ENCODE data around the gene NRIP2. TPM values are rescaled to one million over a fixed set of nuclear protein-coding genes. Genes with fewer than 3 reads are reported as not detected.
A peak's percentile ranks its signal among the peaks of the same experiment; 100 is the strongest.

NRIP2 gene
- total and polyA plus RNA-seq, 4 experiments from 2014 or later, result 0.29 to 2.0 TPM; not detected in 2

- POLR2A ChIA-PET (ENCODE audit: partially characterized antibody), result no interaction called here
- Histone ChIP-seq H3K27me3 (ENCODE audit: insufficient read depth, low read length) (no peaks in the 10 kb centered on the region), H3K4me3 (ENCODE audit: low read length in 2 of 2) (no peak overlapping the region), H3K4me1 (ENCODE audit: insufficient read depth, low read length) (peaks cover 3% of the 10 kb centered on the region), H3K9me3 (ENCODE audit: control insufficient read depth in 1 of 2, low read length in 2 of 2) (no peaks in the 10 kb centered on the region), H3K36me3 (ENCODE audit: insufficient read depth, low read length) (peaks cover 27% of the 10 kb centered on the region), H3K27ac (ENCODE audit: low read depth, low read length) (no peak overlapping the region)
- intact Hi-C loops (cut with micrococcal nuclease), result no loop called here
- peaks cover 18 to 40% of the 10 kb centered on the region in 2 donors for H3K36me3 Mint-ChIP-seq
- H3K4me1 Mint-ChIP-seq, result peaks cover 3 to 7% (median 3%) of the 10 kb centered on the region in 4 donors
- no peaks in the 10 kb centered on the region for H3K27me3 Mint-ChIP-seq
- H3K9me3 Mint-ChIP-seq, result no peaks in the 10 kb centered on the region
- DNase-seq, result no peak
- H3K4me3 Mint-ChIP-seq, result no peak overlapping the region
- H3K27ac Mint-ChIP-seq, result no peak overlapping the region
- CTCF ChIA-PET (ENCODE audit: partially characterized antibody), result no interaction called here
Measured at GRCh38 chr12:2806700-2807099, 28.1 kb downstream of the NRIP2 start.

GRCh38 chr12:2805143-2805520 is 29.7 kb downstream of the NRIP2 start:
- DNase-seq, result no peak
- no peak overlapping the region for H3K27ac ChIP-seq (ENCODE audit: low read depth, low read length)
- Mint-ChIP-seq H3K27me3 (no peaks in the 10 kb centered on the region), H3K27ac (no peak overlapping the region), H3K4me3 (no peak overlapping the region), H3K36me3 (peaks cover 33 to 54% of the 10 kb centered on the region in 2 donors), H3K4me1 (peaks cover 0 to 4% (median 1%) of the 10 kb centered on the region in 4 donors), H3K9me3 (no peaks in the 10 kb centered on the region)
- ChIA-PET CTCF (ENCODE audit: partially characterized antibody) (no interaction called here), POLR2A (ENCODE audit: partially characterized antibody) (interaction anchor here (1.2 kb wide), 1 partner anchor 9 kb away, joined by 5 read pairs; no protein-coding TSS in a partner anchor)
- no peaks in the 10 kb centered on the region for H3K27me3 ChIP-seq (ENCODE audit: insufficient read depth, low read length)
- H3K4me3 ChIP-seq (ENCODE audit: low read length in 2 of 2), result no peak overlapping the region
- no peaks in the 10 kb centered on the region for H3K4me1 ChIP-seq (ENCODE audit: insufficient read depth, low read length)
- H3K9me3 ChIP-seq (ENCODE audit: control insufficient read depth in 1 of 2, low read length in 2 of 2), result no peaks in the 10 kb centered on the region
- peaks cover 43% of the 10 kb centered on the region for H3K36me3 ChIP-seq (ENCODE audit: insufficient read depth, low read length)
- intact Hi-C loops (cut with micrococcal nuclease), result no loop called here

- H3K36me3 Mint-ChIP-seq, result peaks cover 39 to 60% of the 10 kb centered on the region in 2 donors
Measured at GRCh38 chr12:2804393-2805142, 30.3 kb downstream of the NRIP2 start.

GRCh38 chr12:2803635-2804392 is 31.0 kb downstream of the NRIP2 start:
- Mint-ChIP-seq H3K9me3 (no peaks in the 10 kb centered on the region), H3K27me3 (no peaks in the 10 kb centered on the region), H3K4me1 (peaks cover 0 to 4% (median 1%) of the 10 kb centered on the region in 4 donors), H3K27ac (peak overlapping the region in 1 of 7 donors; percentile 36), H3K36me3 (peaks cover 46 to 67% of the 10 kb centered on the region in 2 donors), H3K4me3 (no peak overlapping the region)
- Histone ChIP-seq H3K9me3 (ENCODE audit: control insufficient read depth in 1 of 2, low read length in 2 of 2) (no peaks in the 10 kb centered on the region), H3K4me3 (ENCODE audit: low read length in 2 of 2) (no peak overlapping the region), H3K27me3 (ENCODE audit: insufficient read depth, low read length) (no peaks in the 10 kb centered on the region), H3K36me3 (ENCODE audit: insufficient read depth, low read length) (peaks cover 56% of the 10 kb centered on the region), H3K27ac (ENCODE audit: low read depth, low read length) (no peak overlapping the region), H3K4me1 (ENCODE audit: insufficient read depth, low read length) (no peaks in the 10 kb centered on the region)
- intact Hi-C loops (cut with micrococcal nuclease), result no loop called here
- ChIA-PET CTCF (ENCODE audit: partially characterized antibody) (no interaction called here), POLR2A (ENCODE audit: partially characterized antibody) (no interaction called here)
- DNase-seq, result no peak

More at GRCh38 chr12:2804393-2805142, 30.3 kb downstream of the NRIP2 start:
- no peaks in the 10 kb centered on the region for H3K27me3 Mint-ChIP-seq
- no peak overlapping the region for H3K27ac ChIP-seq (ENCODE audit: low read depth, low read length)
- no peaks in the 10 kb centered on the region for H3K4me1 ChIP-seq (ENCODE audit: insufficient read depth, low read length)
- H3K9me3 ChIP-seq (ENCODE audit: control insufficient read depth in 1 of 2, low read length in 2 of 2), result no peaks in the 10 kb centered on the region
- ChIA-PET CTCF (ENCODE audit: partially characterized antibody) (no interaction called here), POLR2A (ENCODE audit: partially characterized antibody) (interaction anchor here (1.2 kb wide), 1 partner anchor 9 kb away, joined by 5 read pairs; no protein-coding TSS in a partner anchor)
- H3K27ac Mint-ChIP-seq, result peak overlapping the region in 2 of 7 donors; percentile 19 to 70
- intact Hi-C loops (cut with micrococcal nuclease), result no loop called here
- H3K4me3 ChIP-seq (ENCODE audit: low read length in 2 of 2), result no peak overlapping the region
- DNase-seq, result no peak
- peaks cover 0 to 4% (median 1%) of the 10 kb centered on the region in 4 donors for H3K4me1 Mint-ChIP-seq
- peaks cover 49% of the 10 kb centered on the region for H3K36me3 ChIP-seq (ENCODE audit: insufficient read depth, low read length)
- H3K27me3 ChIP-seq (ENCODE audit: insufficient read depth, low read length), result no peaks in the 10 kb centered on the region
- no peak overlapping the region for H3K4me3 Mint-ChIP-seq
- no peaks in the 10 kb centered on the region for H3K9me3 Mint-ChIP-seq

GRCh38 chr12:2801044-2801783 is 33.6 kb downstream of the NRIP2 start:
- DNase-seq, result no peak
- peaks cover 10 to 23% (median 14%) of the 10 kb centered on the region in 4 donors for H3K4me1 Mint-ChIP-seq
- no peaks in the 10 kb centered on the region for H3K27me3 ChIP-seq (ENCODE audit: insufficient read depth, low read length)
- H3K36me3 Mint-ChIP-seq, result peaks cover 62 to 78% of the 10 kb centered on the region in 2 donors
- no peaks in the 10 kb centered on the region for H3K9me3 ChIP-seq (ENCODE audit: control insufficient read depth in 1 of 2, low read length in 2 of 2)
- H3K9me3 Mint-ChIP-seq, result no peaks in the 10 kb centered on the region
- H3K36me3 ChIP-seq (ENCODE audit: insufficient read depth, low read length), result peaks cover 66% of the 10 kb centered on the region
- H3K27ac ChIP-seq (ENCODE audit: low read depth, low read length), result no peak overlapping the region
- peaks cover 9% of the 10 kb centered on the region for H3K4me1 ChIP-seq (ENCODE audit: insufficient read depth, low read length)
- no peaks in the 10 kb centered on the region for H3K27me3 Mint-ChIP-seq
- intact Hi-C loops (cut with micrococcal nuclease), result no loop called here
- CTCF ChIA-PET (ENCODE audit: partially characterized antibody), result interaction anchor here (1.4 to 3.7 kb wide), 2 partner anchors 11 to 17 kb away, joined by 3 to 13 read pairs; no protein-coding TSS in a partner anchor
- H3K4me3 ChIP-seq (ENCODE audit: low read length in 2 of 2), result no peak overlapping the region
- H3K4me3 Mint-ChIP-seq, result no peak overlapping the region
- POLR2A ChIA-PET (ENCODE audit: partially characterized antibody), result interaction anchor here (1.3 to 1.6 kb wide), 3 partner anchors 12 to 110 kb away, joined by 3 to 5 read pairs (median 3); partner anchors contain the start of genes FOXM1, ITFG2 and RHNO1
- peak overlapping the region in 2 of 7 donors; percentile 48 to 60 for H3K27ac Mint-ChIP-seq

- H3K4me3 ChIP-seq (ENCODE audit: low read length in 2 of 2), result no peak overlapping the region
- H3K36me3 ChIP-seq (ENCODE audit: insufficient read depth, low read length), result peaks cover 66% of the 10 kb centered on the region
- no peaks in the 10 kb centered on the region for H3K27me3 ChIP-seq (ENCODE audit: insufficient read depth, low read length)
- H3K27ac Mint-ChIP-seq, result peak overlapping the region in 1 of 7 donors; percentile 64
- no peak overlapping the region for H3K27ac ChIP-seq (ENCODE audit: low read depth, low read length)
- H3K36me3 Mint-ChIP-seq, result peaks cover 62 to 77% of the 10 kb centered on the region in 2 donors
- intact Hi-C loops (cut with micrococcal nuclease), result no loop called here
- ChIA-PET CTCF (ENCODE audit: partially characterized antibody) (interaction anchor here (1.4 to 3.7 kb wide), 2 partner anchors 10 to 16 kb away, joined by 3 to 13 read pairs; no protein-coding TSS in a partner anchor), POLR2A (ENCODE audit: partially characterized antibody) (interaction anchor here (1.3 to 1.5 kb wide), 3 partner anchors 13 to 109 kb away, joined by 3 to 5 read pairs (median 3); partner anchors contain the start of genes FOXM1, ITFG2 and RHNO1)
- H3K4me3 Mint-ChIP-seq, result no peak overlapping the region
- H3K9me3 Mint-ChIP-seq, result no peaks in the 10 kb centered on the region
- H3K4me1 Mint-ChIP-seq, result peaks cover 11 to 26% (median 14%) of the 10 kb centered on the region in 4 donors
- no peaks in the 10 kb centered on the region for H3K27me3 Mint-ChIP-seq
- no peak for DNase-seq
- H3K9me3 ChIP-seq (ENCODE audit: control insufficient read depth in 1 of 2, low read length in 2 of 2), result no peaks in the 10 kb centered on the region
- peaks cover 11% of the 10 kb centered on the region for H3K4me1 ChIP-seq (ENCODE audit: insufficient read depth, low read length)
Measured at GRCh38 chr12:2800046-2800570, 34.7 kb downstream of the NRIP2 start.

Data from CD4-positive, alpha-beta memory T cell (primary cell).